GM19025 (cell line): ENCODE results near the gene TIAM2.
"Not testable (repeated sequence)": the region's sequence is repeated elsewhere in the genome, so short reads cannot be mapped to it uniquely, and the experiment has no call there.

Source experiments
- ATAC-seq: cut with Tn5 transposase; IDR thresholded peaks from one replicate; pipeline ENCODE4 v1.9.1; 2021; ENCODE audit warnings: mild to moderate bottlenecking, low read depth, moderate library complexity; ENCODE audit not compliant: unreplicated experiment

Gene TIAM2

DNA sequence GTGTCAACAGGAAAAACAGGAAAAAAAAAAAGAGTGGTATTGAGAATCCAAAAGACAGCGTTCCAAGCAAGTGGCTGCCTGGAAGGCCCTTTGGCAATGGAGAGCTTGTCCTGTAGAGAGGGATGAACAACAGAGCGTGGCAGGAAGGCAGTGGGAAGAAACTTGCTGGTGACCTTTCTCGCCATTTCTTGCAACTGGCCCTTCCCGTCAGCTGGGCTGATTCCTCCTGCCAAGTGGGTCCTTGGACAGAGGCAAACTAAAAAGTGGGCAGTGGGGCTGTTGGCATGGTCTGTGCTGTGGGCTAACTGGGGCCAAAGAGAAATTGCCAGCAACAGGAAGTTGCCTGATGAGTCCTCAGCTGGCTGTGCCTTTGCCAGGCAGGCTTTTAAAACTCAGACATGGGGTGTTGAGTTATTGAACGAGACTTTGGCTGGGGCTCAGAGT is 224.8 kb downstream of the TIAM2 start:
- no peak for ATAC-seq

- no peak for ATAC-seq
These were observed 226.0 kb downstream of the TIAM2 start for GRCh38 chr6:155221086-155221485.

GRCh38 chr6:155222506-155222905 is 227.4 kb downstream of the TIAM2 start:
- ATAC-seq = no peak

DNA sequence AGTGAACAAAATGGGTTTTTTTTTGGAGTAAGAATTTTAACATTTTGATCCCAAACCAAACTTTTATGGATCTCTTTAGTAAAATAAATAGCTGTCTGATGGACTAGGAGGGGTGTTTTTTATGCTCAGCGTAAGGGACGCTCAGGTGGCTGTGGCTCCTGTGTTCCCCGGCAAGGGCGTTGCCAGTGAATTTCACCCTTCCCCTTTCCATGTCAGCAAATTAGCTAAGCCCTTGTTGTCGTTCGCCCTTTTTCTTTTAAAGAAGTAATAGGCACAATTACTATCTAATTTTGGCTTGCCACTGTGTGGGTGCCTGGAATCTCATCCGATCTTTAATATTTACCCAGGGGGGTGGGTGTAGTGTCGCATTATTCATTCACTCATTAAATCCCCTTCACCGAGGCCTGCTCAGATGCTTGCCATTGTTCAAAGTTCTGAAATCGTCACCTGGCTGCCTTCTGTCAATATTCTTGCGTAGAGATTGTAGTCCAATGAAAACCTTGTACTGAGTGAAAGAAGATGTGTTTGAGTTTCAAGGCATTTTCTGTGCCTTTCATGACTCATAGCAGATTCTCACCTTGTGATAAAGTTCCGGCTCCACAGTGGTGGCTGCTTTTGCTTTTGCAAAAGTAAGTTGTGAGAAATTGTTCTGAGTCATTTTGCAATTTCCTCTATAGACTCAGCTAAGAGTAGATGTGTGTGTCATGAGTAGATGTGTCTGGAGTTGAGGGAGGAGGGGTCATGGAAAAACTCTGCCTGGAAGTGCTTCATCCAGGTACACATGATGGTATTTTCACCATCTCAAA is 228.7 kb downstream of the TIAM2 start:
- ATAC-seq = peak; percentile 90

- no peak for ATAC-seq
These were observed 229.5 kb downstream of the TIAM2 start for GRCh38 chr6:155224618-155225017.

DNA sequence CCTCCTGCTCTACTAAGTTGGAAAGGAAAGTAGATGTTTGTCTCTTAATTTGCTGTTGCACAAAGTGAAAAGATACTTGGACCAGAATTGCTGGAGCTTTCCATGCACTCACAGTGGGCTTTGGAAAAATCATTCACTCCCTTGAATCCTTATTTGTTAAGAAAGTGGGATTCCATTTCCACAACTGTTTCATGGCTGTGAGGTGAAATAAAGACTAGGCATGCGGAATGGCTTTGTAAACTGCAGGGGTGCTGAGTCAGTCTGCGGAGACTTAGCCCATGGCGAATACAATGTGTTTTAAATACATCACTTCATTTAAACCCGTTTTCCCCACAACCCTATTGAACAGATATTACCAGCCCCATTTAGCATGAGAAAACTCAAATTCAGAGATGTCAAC is 231.9 kb downstream of the TIAM2 start:
- ATAC-seq = no peak

GRCh38 chr6:155228546-155229166 is 233.5 kb downstream of the TIAM2 start:
- ATAC-seq = no peak

DNA sequence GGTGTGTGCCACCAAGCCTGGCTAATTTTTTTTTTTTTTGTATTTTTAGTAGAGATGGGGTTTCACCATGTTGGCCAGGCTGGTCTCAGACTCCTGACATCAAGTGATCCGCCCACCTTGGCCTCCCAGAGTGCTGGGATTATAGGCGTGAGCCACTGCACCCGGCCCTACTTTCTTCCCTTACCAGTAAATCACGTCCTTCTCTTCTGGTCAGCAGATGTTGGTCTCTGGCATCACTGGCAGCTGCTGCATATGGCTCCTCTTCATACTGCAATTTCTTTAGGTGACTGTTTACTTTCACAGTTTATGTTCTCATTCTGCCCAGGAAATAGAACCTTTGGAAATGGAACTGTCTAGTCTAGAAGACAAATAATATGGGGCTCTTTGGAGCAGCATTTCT is 235.9 kb downstream of the TIAM2 start:
- not testable (repeated sequence) for ATAC-seq

GRCh38 chr6:155232848-155233247 is 237.7 kb downstream of the TIAM2 start:
- ATAC-seq = no peak

GRCh38 chr6:155234167-155234566 is 239.1 kb downstream of the TIAM2 start:
- no peak for ATAC-seq

DNA sequence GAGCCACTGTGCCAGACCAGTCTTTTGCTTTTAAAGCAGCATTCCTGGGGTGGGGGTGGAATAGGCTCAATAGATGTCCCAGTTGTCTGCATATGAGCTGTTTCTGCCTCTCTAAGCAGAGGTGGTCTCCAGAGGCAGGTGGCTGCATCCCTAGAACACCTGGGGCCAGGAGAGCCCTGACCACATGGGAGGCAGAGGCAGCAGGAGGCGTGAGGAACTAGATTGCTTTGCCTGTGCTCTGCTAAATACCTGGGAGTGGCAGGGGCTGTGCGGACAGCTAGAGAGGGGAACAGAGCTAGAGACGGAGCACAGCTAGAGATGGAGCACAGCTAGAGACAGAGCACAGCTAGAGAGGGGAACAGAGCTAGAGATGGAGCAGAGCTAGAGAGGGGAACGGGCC is 239.6 kb downstream of the TIAM2 start:
- ATAC-seq = no peak

DNA sequence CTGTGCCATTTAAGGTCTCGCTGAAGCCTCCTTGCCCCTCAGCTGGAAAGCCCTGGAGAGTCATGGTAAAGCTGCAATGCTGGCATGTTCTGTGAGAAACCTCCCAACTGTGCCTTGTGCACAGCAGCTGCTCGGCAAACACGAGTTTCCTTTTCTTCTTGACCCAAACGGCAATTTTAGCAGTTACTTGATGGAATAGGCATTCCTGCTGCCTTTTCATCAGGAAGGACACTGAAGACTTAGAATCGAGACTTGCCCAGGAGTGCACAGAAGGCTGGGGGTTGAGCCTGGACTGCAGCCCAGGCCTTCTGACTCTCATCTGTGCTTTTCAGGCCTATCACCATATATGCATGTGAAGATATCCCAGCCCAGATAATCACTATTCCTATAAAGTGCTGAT is 240.0 kb downstream of the TIAM2 start:
- no peak for ATAC-seq

DNA sequence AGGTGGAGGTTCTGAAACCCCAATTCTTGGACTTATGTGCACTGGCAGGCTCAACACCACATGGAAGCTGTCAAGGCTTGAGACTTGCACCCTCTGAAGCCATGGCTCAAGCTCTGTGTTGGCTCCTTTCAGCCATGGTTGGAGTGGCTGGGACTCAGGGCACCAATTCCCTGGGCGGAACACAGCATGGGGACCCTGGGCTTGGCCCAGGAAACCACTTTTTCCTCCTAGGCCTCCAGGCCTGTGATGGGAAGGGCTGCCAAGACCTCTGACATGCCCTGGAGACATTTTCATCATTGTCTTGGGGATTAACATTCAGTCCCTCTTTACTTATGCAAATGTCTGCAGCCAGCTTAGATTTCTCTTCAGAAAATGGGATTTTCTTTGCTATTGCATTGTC is 242.5 kb downstream of the TIAM2 start:
- no peak for ATAC-seq

DNA sequence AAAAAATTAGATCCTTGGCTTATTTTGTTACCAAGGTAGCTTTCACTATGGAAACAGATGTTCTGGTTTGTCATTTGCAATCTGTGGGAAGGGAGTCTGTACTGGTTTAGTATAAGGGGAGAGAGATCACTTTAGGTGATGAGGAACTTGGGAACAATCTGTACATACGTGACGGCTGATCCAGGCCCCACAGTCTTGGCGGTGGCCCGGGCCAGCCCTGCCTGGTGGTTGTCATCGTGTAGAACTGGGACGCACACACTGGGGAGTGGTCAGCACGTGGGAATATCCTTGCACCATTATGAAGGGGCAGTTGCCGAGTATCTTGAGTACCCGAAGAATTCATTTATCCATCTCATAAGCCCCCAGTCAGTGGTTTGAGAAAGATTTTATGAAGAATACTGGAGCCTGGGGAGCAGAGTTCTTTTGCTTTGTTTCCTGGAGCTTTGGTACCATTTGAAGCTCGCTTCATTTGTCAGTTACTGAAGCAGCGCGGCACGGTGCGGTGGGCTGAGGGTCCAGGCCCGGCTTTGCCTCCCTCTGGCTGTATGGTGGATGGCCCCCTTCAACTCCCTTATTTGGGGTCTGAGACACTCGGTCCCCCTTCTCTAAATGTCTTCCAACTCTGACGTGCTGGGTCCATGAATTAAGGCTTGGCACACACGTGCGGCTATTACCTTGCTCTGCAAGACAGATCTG is 245.9 kb downstream of the TIAM2 start:
- no peak for ATAC-seq

DNA sequence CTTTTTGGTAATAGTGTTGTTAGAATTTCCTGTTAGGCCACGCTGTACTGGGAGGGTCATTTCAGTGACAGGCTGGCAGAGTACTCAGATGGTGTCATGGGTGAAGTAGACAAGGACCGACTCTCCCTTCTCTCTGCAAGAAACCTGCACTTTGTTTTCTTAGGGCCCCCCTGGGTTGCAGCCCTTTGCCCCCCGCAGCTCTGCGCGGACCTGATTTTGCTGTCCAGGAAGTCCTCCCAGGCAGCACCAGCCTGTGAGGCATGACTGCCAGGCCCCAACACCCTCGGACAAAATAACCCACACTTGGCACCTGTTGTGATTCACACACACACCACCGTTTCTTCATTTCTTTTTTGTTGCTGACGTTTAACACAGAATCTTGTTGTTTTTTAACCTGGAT is 246.9 kb downstream of the TIAM2 start:
- ATAC-seq = no peak

DNA sequence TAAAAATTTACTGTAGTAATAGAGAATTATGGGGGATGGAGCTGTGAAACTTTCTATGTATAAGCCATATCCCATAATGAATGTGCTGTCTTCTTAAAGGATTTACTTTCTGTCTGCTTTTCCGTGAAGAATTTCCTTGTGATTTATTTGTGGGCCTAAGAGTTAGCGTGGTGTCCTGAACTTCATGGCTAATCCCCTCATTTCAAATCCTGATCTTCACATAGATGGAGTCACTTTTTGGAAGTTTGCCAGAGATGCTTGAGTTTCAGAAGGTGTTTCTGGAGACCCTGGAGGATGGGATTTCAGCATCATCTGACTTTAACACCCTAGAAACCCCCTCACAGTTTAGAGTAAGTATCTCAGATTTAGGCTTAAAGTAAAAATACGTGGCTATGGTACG is 249.3 kb downstream of the TIAM2 start:
- no peak for ATAC-seq

DNA sequence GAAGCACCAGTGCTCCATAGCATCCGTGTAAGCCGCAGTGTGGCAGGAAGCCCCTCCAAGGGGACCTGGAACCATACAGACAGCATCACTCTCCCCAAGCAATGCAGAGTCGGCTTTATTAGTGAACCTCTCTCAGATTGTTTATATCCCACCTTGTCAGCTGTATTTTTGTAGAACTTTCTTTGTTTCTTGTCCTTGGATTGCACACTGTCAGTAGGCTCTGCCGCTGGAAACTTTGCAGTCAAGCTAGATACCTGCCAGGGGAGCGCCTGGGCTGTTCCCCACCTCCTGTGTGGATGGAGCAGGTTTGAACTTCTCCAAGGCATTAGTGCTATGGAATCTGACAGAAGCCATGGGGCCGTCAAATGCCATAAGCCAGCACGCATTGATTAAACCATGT is 250.1 kb downstream of the TIAM2 start:
- no peak for ATAC-seq

DNA sequence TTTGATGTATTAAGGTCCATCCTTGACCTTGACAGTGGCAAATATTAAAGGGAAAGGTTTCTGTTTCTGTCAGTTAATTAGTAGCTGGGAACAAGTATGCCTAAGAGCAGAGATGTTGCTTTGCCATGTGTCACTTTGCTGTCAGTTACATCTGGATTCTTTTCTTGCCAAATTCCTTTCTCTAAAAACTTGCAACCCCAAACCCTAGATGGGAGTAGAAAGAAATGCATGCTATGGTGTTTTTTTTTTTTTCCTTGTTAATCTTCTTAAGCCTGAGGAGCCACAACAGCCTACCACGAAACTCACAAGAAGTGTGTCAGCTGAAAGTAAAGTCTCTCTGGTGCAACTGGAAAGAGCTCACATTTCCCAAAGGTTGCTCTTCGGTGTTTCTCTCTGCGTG is 250.7 kb downstream of the TIAM2 start:
- ATAC-seq = no peak

- ATAC-seq = no peak
These were observed 251.7 kb downstream of the TIAM2 start for GRCh38 chr6:155246825-155247224.

GRCh38 chr6:155247618-155248007 is 252.5 kb downstream of the TIAM2 start:
- ATAC-seq = no peak
